A673 (cell line): ENCODE data around the gene HLA-A. TPM values are rescaled to one million over a fixed set of nuclear protein-coding genes. Genes with fewer than 3 reads are reported as not detected.

Experiments
- BruUV-seq: library from RNA; stranded (reverse); fragments of 400-500 nt; replicated peaks from 2 replicates; lab custom pipeline; 2021; lab: Mats Ljungman, UMichigan
- CTCF ChIA-PET: fragments of 300-600 bp; sonication (Branson Sonifier 250); formaldehyde crosslinking; loops from one replicate; lab custom pipeline; 2022; ENCODE audit warnings: antibody characterized with exemption; lab: Charles Lee
- POLR2A ChIA-PET: fragments of 300-600 bp; sonication (Branson Sonifier 250); formaldehyde crosslinking; loops from one replicate; lab custom pipeline; 2022; ENCODE audit warnings: antibody characterized with exemption; ENCODE audit not compliant: low non-redundant PET; lab: Charles Lee
- DNase-seq: peaks from one replicate; pipeline ENCODE4 v3.0.0-alpha.2; 2015; ENCODE audit warnings: low spot score
- H3K27ac ChIP-seq: fragments of 200-600 bp; sonication (generic); 2 replicates; pipeline ENCODE4 v1.5.1; 2016; ENCODE audit warnings: mixed run types, low read depth, mild to moderate bottlenecking, mixed read lengths, antibody characterized with exemption, low read length; ENCODE audit not compliant: poor library complexity, severe bottlenecking
- H3K27me3 ChIP-seq: fragments of 200-600 bp; sonication (generic); replicated peaks from 2 replicates; pipeline ENCODE4 v1.6.1; 2017; ENCODE audit warnings: mixed run types, low read depth, mild to moderate bottlenecking, mixed read lengths, antibody characterized with exemption, low read length; ENCODE audit not compliant: insufficient read depth, poor library complexity
- H3K36me3 ChIP-seq: fragments of 200-600 bp; sonication (generic); 2 replicates; pipeline ENCODE4 v1.6.1; 2016; ENCODE audit warnings: mixed run types, mild to moderate bottlenecking, mixed read lengths, antibody characterized with exemption, low read length; ENCODE audit not compliant: insufficient read depth, poor library complexity, severe bottlenecking
- H3K4me1 ChIP-seq: fragments of 200-600 bp; sonication (generic); 2 replicates; pipeline ENCODE4 v1.6.1; 2017; ENCODE audit warnings: mixed run types, mild to moderate bottlenecking, mixed read lengths, antibody characterized with exemption, low read length; ENCODE audit not compliant: insufficient read depth, poor library complexity, severe bottlenecking
- H3K4me3 ChIP-seq: fragments of 200-600 bp; sonication (generic); 2 replicates; pipeline ENCODE4 v1.5.1; 2016; ENCODE audit warnings: low read depth, mixed run types, mild to moderate bottlenecking, mixed read lengths, low read length; ENCODE audit not compliant: poor library complexity, severe bottlenecking
- H3K9me3 ChIP-seq: fragments of 200-600 bp; sonication (generic); 2 replicates; pipeline ENCODE4 v1.6.1; 2016; ENCODE audit warnings: mixed run types, low read depth, mild to moderate bottlenecking, mixed read lengths, antibody characterized with exemption, low read length; ENCODE audit not compliant: poor library complexity, severe bottlenecking
- CTCF ChIP-seq: fragments of 300-800, 200-600 bp; sonication (generic); conservative IDR thresholded peaks from 2 replicates; pipeline ENCODE4 v1.5.1; 2017; ENCODE audit warnings: low read depth, mild to moderate bottlenecking, antibody characterized with exemption, low read length, moderate library complexity, mixed read lengths
- EZH2 ChIP-seq: fragments of 200-600 bp; sonication (generic); IDR thresholded peaks from 2 replicates; pipeline ENCODE4 v1.6.1; 2017; ENCODE audit warnings: borderline replicate concordance, low read depth, mild to moderate bottlenecking, mixed read lengths, antibody characterized with exemption, low read length; ENCODE audit not compliant: poor library complexity, severe bottlenecking
- intact Hi-C: fragments of 100-400 bp; cut with micrococcal nuclease; formaldehyde crosslinking; loops from one replicate; pipeline ENCODE4 v1.10.0; 2022; ENCODE audit not compliant: unreplicated experiment
- total RNA-seq: library from RNA; stranded (reverse); gene quantifications from 2 replicates; pipeline ENCODE4 v1.2.3, GENCODE V29; 2021

HLA-A gene
- total RNA-seq, 1 experiment from 2014 or later: 190 TPM

DNA sequence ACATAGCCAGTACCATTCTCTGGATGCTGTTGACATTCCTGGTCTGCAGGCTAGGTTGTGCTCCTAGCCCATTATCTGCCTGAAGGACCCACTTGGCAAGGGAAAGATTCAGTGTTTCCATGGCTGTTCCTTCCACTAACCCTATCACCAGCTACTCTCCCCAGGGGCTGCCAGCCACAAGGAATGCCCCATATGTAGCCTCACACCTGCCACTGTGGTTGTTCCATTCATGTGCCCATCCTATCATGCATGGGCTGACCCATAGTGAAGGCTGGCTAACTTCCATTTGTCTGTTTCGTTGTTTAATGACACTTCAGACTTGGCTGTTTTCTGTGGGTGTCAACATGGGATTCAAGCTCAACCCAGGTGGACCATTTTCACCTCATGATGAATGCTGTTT lies 25.6 kb upstream of the HLA-A start:
- Histone ChIP-seq H3K9me3 (no peaks in the 10 kb centered on the region), H3K27ac (no peak overlapping the region), H3K4me3 (no peak overlapping the region), H3K36me3 (no peaks in the 10 kb centered on the region), H3K4me1 (no peaks in the 10 kb centered on the region), H3K27me3 (no peaks in the 10 kb centered on the region)
- no peak for TF ChIP-seq CTCF
- DNase-seq: no peak
- ChIA-PET CTCF (no interaction called here), POLR2A (no interaction called here)
- intact Hi-C loops: no loop called here
- BruUV-seq: no TSS peak

GRCh38 chr6:29917857-29918256 lies 24.5 kb upstream of the HLA-A start:
- Histone ChIP-seq H3K27me3 (no peaks in the 10 kb centered on the region), H3K4me3 (no peak overlapping the region), H3K9me3 (no peaks in the 10 kb centered on the region), H3K27ac (no peak overlapping the region), H3K36me3 (no peaks in the 10 kb centered on the region), H3K4me1 (no peaks in the 10 kb centered on the region)
- intact Hi-C loops: no loop called here
- TF ChIP-seq EZH2: no peak
- no peak for TF ChIP-seq CTCF
- DNase-seq: no peak
- ChIA-PET CTCF (no interaction called here), POLR2A (no interaction called here)
- no TSS peak for BruUV-seq

GRCh38 chr6:29919506-29920445 lies 22.6 kb upstream of the HLA-A start:
- H3K9me3 ChIP-seq: no peaks in the 10 kb centered on the region
- no peak for DNase-seq
- H3K4me3 ChIP-seq: no peak overlapping the region
- intact Hi-C loops: no loop called here
- H3K4me1 ChIP-seq: no peaks in the 10 kb centered on the region
- CTCF ChIA-PET: no interaction called here
- BruUV-seq: no TSS peak
- POLR2A ChIA-PET: no interaction called here
- TF ChIP-seq EZH2 (no peak), CTCF (no peak)
- H3K36me3 ChIP-seq: no peaks in the 10 kb centered on the region
- no peak overlapping the region for H3K27ac ChIP-seq
- no peaks in the 10 kb centered on the region for H3K27me3 ChIP-seq
